ENCODE measurements around the gene ASH1L.
"Not testable (repeated sequence)": the region's sequence is repeated elsewhere in the genome, so short reads cannot be mapped to it uniquely, and the experiment has no call there.

ASH1L gene

GRCh38 chr1:155301342-155301841 lies 261.2 kb downstream of the ASH1L start, which contains the start of gene PKLR:
PKLR (minus strand) TSS chr1:155301438; CDS start chr1:155301395, 43 bp downstream.
- DNase-seq, result no peak

- no peak for DNase-seq
These were observed 261.9 kb downstream of the ASH1L start for GRCh38 chr1:155300553-155301329.

GRCh38 chr1:155300024-155300423 lies 262.6 kb downstream of the ASH1L start:
- no peak for DNase-seq

- DNase-seq, result no peak
These were observed 265.2 kb downstream of the ASH1L start for GRCh38 chr1:155297384-155297783.

GRCh38 chr1:155296661-155297060 lies 265.9 kb downstream of the ASH1L start:
- no peak for DNase-seq

- DNase-seq, result no peak
These were observed 266.7 kb downstream of the ASH1L start for GRCh38 chr1:155295942-155296267.

GRCh38 chr1:155295183-155295941 lies 267.2 kb downstream of the ASH1L start:
- DNase-seq, result no peak

- no peak for DNase-seq
These were observed 268.0 kb downstream of the ASH1L start for GRCh38 chr1:155294520-155295182.

GRCh38 chr1:155293086-155293749 lies 269.4 kb downstream of the ASH1L start:
- DNase-seq, result no peak

- not testable (repeated sequence) for DNase-seq
These were observed 271.6 kb downstream of the ASH1L start for GRCh38 chr1:155291006-155291405.

GRCh38 chr1:155287987-155288543 lies 274.5 kb downstream of the ASH1L start:
- no peak for DNase-seq

- no peak for DNase-seq
These were observed 276.1 kb downstream of the ASH1L start for GRCh38 chr1:155286544-155286943.

GRCh38 chr1:155285631-155286044 lies 277.0 kb downstream of the ASH1L start:
- no peak for DNase-seq

Measured in activated CD8-positive, alpha-beta memory T cell treated with anti-CD3 and anti-CD28 coated beads, Interleukin-2, amount 50 U/mL, for 4 hours (primary cell).